CD4-positive, alpha-beta memory T cell (primary cell): ENCODE results near the gene PSEN1. TPM values are rescaled to one million over a fixed set of nuclear protein-coding genes. Genes with fewer than 3 reads are reported as not detected.

Source experiments
- CTCF ChIA-PET: fragments of 350-600 bp; sonication (Branson Sonifier 250); formaldehyde crosslinking; loops from one replicate; lab custom pipeline; 2021; ENCODE audit warnings: inconsistent platforms; ENCODE audit not compliant: partially characterized antibody; lab: Charles Lee
- POLR2A ChIA-PET: fragments of 350-600 bp; sonication (Branson Sonifier 250); formaldehyde crosslinking; loops from one replicate; lab custom pipeline; 2021; ENCODE audit not compliant: partially characterized antibody; lab: Charles Lee
- DNase-seq, 5 donors: peaks; one replicate each; pipeline versions ENCODE4 v3.0.0 to v3.0.0-alpha.2; 2020 to 2022; ENCODE audit warnings: mixed read lengths in 1 of 5
- H3K27ac ChIP-seq: one replicate; pipeline ENCODE4 v1.7.0; 2013; ENCODE audit warnings: low read depth, low read length
- H3K27me3 ChIP-seq: 2 replicates; pipeline ENCODE4 v1.7.0; 2013; ENCODE audit warnings: mild to moderate bottlenecking, low read length, moderate library complexity; ENCODE audit not compliant: insufficient read depth
- H3K36me3 ChIP-seq: 2 replicates; pipeline ENCODE4 v1.7.0; 2013; ENCODE audit warnings: mild to moderate bottlenecking, low read length, moderate library complexity; ENCODE audit not compliant: insufficient read depth
- H3K4me1 ChIP-seq: 2 replicates; pipeline ENCODE4 v1.7.0; 2013; ENCODE audit warnings: mild to moderate bottlenecking, low read length, moderate library complexity; ENCODE audit not compliant: insufficient read depth
- H3K4me3 ChIP-seq, 2 donors: one replicate each; pipeline ENCODE4 v1.7.0; 2013; ENCODE audit warnings: low read length in 2 of 2, mild to moderate bottlenecking in 1 of 2
- H3K9me3 ChIP-seq, 2 donors: one replicate each; pipeline ENCODE4 v1.7.0; 2013; ENCODE audit warnings: low read length in 2 of 2, control low read depth in 1 of 2; ENCODE audit not compliant: control insufficient read depth in 1 of 2
- H3K27ac Mint-ChIP-seq, 7 donors: one replicate each; pipeline ENCODE4 v1.8.0; 2020 to 2021; ENCODE audit warnings: mixed read lengths in 7 of 7, mild to moderate bottlenecking in 6 of 7, inconsistent platforms in 3 of 7, moderate library complexity in 3 of 7
- H3K27me3 Mint-ChIP-seq, 2 donors: one replicate each; pipeline ENCODE4 v1.8.0; 2020 to 2021; ENCODE audit warnings: mixed read lengths in 2 of 2
- H3K36me3 Mint-ChIP-seq, 2 donors: one replicate each; pipeline ENCODE4 v1.8.0; 2020 to 2021; ENCODE audit warnings: mixed read lengths in 2 of 2, inconsistent platforms in 1 of 2, mild to moderate bottlenecking in 1 of 2
- H3K4me1 Mint-ChIP-seq, 4 donors: one replicate each; pipeline ENCODE4 v1.8.0; 2020 to 2021; ENCODE audit warnings: mixed read lengths in 4 of 4, mild to moderate bottlenecking in 1 of 4
- H3K4me3 Mint-ChIP-seq, 8 donors: one replicate each; pipeline ENCODE4 v1.8.0; 2020 to 2021; ENCODE audit warnings: mixed read lengths in 8 of 8, mild to moderate bottlenecking in 7 of 8, moderate library complexity in 6 of 8, inconsistent platforms in 3 of 8
- H3K9me3 Mint-ChIP-seq, 8 donors: one replicate each; pipeline ENCODE4 v1.8.0; 2020 to 2021; ENCODE audit warnings: mixed read lengths in 8 of 8, mild to moderate bottlenecking in 5 of 8, inconsistent platforms in 3 of 8, moderate library complexity in 1 of 8
- intact Hi-C: fragments of 100-400 bp; cut with micrococcal nuclease; formaldehyde crosslinking; loops from one replicate; pipeline ENCODE4 v1.15.1; 2023
- polyA plus RNA-seq, 2 donors: library from polyadenylated mRNA; unstranded; fragments of 300-500 nt; fragmentation: Illumina TruSeq; gene quantifications; one replicate each; pipeline ENCODE4 v1.2.3, GENCODE V29; 2021
- total RNA-seq, 2 experiments: library from RNA; stranded (reverse); gene quantifications; one replicate each; pipeline ENCODE4 v1.2.3, GENCODE V29; 2021

PSEN1 gene
- total RNA-seq (10 to 100 TPM; 47.4 to 51.7 TPM), polyA plus RNA-seq (10 to 100 TPM; 36.0 to 36.2 TPM)

GRCh38 chr14:73136387-73137225 is at the start of gene PSEN1:
TSS of gene PSEN1 (plus strand) at chr14:73136507. CDS start at chr14:73148020, 11,513 bp downstream.
- Histone ChIP-seq H3K4me1 (peaks cover 24% of the 10 kb centered on the region), H3K4me3 (peak within 1 kb of the TSS; percentile 58 to 96), H3K27me3 (no peaks in the 10 kb centered on the region), H3K9me3 (no peaks in the 10 kb centered on the region), H3K36me3 (no peaks in the 10 kb centered on the region), H3K27ac (peak within 1 kb of the TSS; percentile 90)
- peaks cover 24 to 44% (median 28%) of the 10 kb centered on the region in 4 donors for H3K4me1 Mint-ChIP-seq
- peaks cover 14 to 15% of the 10 kb centered on the region in 2 donors for H3K36me3 Mint-ChIP-seq
- ChIA-PET POLR2A (interaction anchor here (0.6 to 3.6 kb wide), 17 partner anchors 9 to 947 kb away, joined by 3 to 46 read pairs (median 4); partner anchors contain the start of genes ALDH6A1, COQ6, DCAF4 and DNAL1), CTCF (interaction anchor here (0.8 to 1.7 kb wide), 7 partner anchors 11 to 110 kb away, joined by 3 to 5 read pairs (median 4); partner anchors contain the start of genes RBM25 and ZFYVE1)
- H3K4me3 Mint-ChIP-seq, result peak within 1 kb of the TSS; percentile 89 to 98 (median 96)
- peak; percentile 97 to 100 (median 98) for DNase-seq
- peaks cover 0 to 21% (median 13%) of the 10 kb centered on the region in 8 donors for H3K9me3 Mint-ChIP-seq
- peak within 1 kb of the TSS; percentile 93 to 100 (median 99) for H3K27ac Mint-ChIP-seq
- H3K27me3 Mint-ChIP-seq, result no peaks in the 10 kb centered on the region
- intact Hi-C loops, result loop anchor here (1.0 kb wide), 2 partner anchors 78 to 109 kb away; partner anchors contain the start of genes RBM25 and ZFYVE1

GRCh38 chr14:73091044-73091443 is 45.3 kb upstream of the PSEN1 start:
- no peak for DNase-seq
- intact Hi-C loops, result no loop called here
- H3K27me3 Mint-ChIP-seq, result no peaks in the 10 kb centered on the region
- Histone ChIP-seq H3K27me3 (no peaks in the 10 kb centered on the region), H3K9me3 (no peaks in the 10 kb centered on the region), H3K36me3 (peaks cover 39% of the 10 kb centered on the region), H3K4me1 (no peaks in the 10 kb centered on the region), H3K27ac (no peak overlapping the region), H3K4me3 (no peak overlapping the region)
- no peak overlapping the region for H3K4me3 Mint-ChIP-seq
- H3K4me1 Mint-ChIP-seq, result peaks cover 5 to 14% (median 8%) of the 10 kb centered on the region in 4 donors
- ChIA-PET POLR2A (no interaction called here), CTCF (no interaction called here)
- H3K9me3 Mint-ChIP-seq, result no peaks in the 10 kb centered on the region
- peak overlapping the region in 1 of 7 donors; percentile 47 for H3K27ac Mint-ChIP-seq
- H3K36me3 Mint-ChIP-seq, result peaks cover 27 to 60% of the 10 kb centered on the region in 2 donors

- no peaks in the 10 kb centered on the region for H3K27me3 ChIP-seq
- no peak overlapping the region for H3K4me3 ChIP-seq
- H3K36me3 ChIP-seq, result peaks cover 51% of the 10 kb centered on the region
- Mint-ChIP-seq H3K27ac (no peak overlapping the region), H3K27me3 (no peaks in the 10 kb centered on the region), H3K9me3 (no peaks in the 10 kb centered on the region), H3K4me1 (peaks cover 0 to 8% (median 3%) of the 10 kb centered on the region in 4 donors), H3K36me3 (peaks cover 44 to 65% of the 10 kb centered on the region in 2 donors), H3K4me3 (no peak overlapping the region)
- intact Hi-C loops, result no loop called here
- no peak overlapping the region for H3K27ac ChIP-seq
- ChIA-PET CTCF (no interaction called here), POLR2A (no interaction called here)
- no peak for DNase-seq
- H3K9me3 ChIP-seq, result no peaks in the 10 kb centered on the region
- H3K4me1 ChIP-seq, result no peaks in the 10 kb centered on the region
Observed at GRCh38 chr14:73097421-73097820, 38.9 kb upstream of the PSEN1 start.

DNA sequence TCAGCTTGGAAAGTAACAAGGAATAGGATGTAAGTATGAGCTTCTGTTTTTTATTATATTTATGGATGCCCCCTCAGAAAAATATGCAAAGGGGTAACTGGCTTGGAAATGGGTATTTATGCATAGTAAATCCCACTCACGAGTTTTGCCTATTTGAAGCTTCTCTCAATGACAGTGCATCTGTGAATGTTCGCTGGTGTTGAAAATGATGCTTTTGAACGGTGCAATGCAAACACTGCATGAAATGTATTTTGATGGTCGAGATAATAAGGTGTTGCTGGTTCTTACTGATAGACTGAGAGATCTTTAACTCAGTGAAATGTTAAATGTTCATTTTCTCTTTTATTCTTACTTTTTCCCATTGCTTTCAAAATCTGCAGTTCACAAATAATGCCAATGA is 36.0 kb upstream of the PSEN1 start:
- H3K4me3 ChIP-seq, result no peak overlapping the region
- POLR2A ChIA-PET, result interaction anchor here (1.1 kb wide), 1 partner anchor 42 kb away, joined by 9 read pairs; the partner anchor contains the start of gene RBM25
- H3K4me1 ChIP-seq, result no peaks in the 10 kb centered on the region
- Mint-ChIP-seq H3K36me3 (peaks cover 64 to 79% of the 10 kb centered on the region in 2 donors), H3K4me3 (no peak overlapping the region), H3K27me3 (no peaks in the 10 kb centered on the region), H3K9me3 (peaks cover 0 to 2% (median 0%) of the 10 kb centered on the region in 8 donors), H3K4me1 (peaks cover 2 to 10% (median 4%) of the 10 kb centered on the region in 4 donors), H3K27ac (peak overlapping the region in 2 of 7 donors; percentile 37 to 42)
- no peaks in the 10 kb centered on the region for H3K27me3 ChIP-seq
- peaks cover 66% of the 10 kb centered on the region for H3K36me3 ChIP-seq
- CTCF ChIA-PET, result no interaction called here
- H3K27ac ChIP-seq, result no peak overlapping the region
- H3K9me3 ChIP-seq, result no peaks in the 10 kb centered on the region
- DNase-seq, result no peak
- intact Hi-C loops, result no loop called here

- Histone ChIP-seq H3K36me3 (peaks cover 65% of the 10 kb centered on the region), H3K4me1 (no peaks in the 10 kb centered on the region), H3K27me3 (no peaks in the 10 kb centered on the region), H3K9me3 (no peaks in the 10 kb centered on the region), H3K27ac (no peak overlapping the region), H3K4me3 (no peak overlapping the region)
- Mint-ChIP-seq H3K27me3 (no peaks in the 10 kb centered on the region), H3K4me1 (peaks cover 0 to 11% (median 2%) of the 10 kb centered on the region in 4 donors), H3K27ac (peak overlapping the region in 3 of 7 donors; percentile 0 to 59 (median 18)), H3K36me3 (peaks cover 66 to 77% of the 10 kb centered on the region in 2 donors), H3K9me3 (peaks cover 0 to 2% (median 0%) of the 10 kb centered on the region in 8 donors), H3K4me3 (no peak overlapping the region)
- POLR2A ChIA-PET, result no interaction called here
- DNase-seq, result no peak
- intact Hi-C loops, result no loop called here
- CTCF ChIA-PET, result no interaction called here
Observed at GRCh38 chr14:73102806-73103497, 33.4 kb upstream of the PSEN1 start.

DNA sequence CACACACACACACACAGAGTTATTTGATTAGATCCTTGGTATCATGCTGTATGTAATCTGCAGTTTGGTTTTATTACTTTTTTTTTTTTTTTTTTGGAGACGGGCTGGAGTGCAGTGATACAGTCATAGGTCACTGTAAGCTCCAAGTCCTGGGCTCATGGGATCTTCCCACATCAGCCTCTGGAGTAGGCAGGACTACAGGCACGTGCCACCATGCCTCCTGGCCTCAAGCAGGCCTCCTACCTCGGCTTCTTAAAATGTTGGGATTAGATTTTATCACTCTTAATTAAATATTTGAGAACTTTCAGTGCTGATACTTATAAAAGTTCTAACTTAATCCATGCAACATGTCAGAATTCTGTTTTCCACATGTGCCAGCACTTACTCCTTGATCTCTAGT is 31.3 kb upstream of the PSEN1 start:
- Mint-ChIP-seq H3K4me1 (peaks cover 0 to 8% (median 2%) of the 10 kb centered on the region in 4 donors), H3K9me3 (peaks cover 0 to 2% (median 0%) of the 10 kb centered on the region in 8 donors), H3K4me3 (no peak overlapping the region), H3K27ac (peak overlapping the region in 1 of 7 donors; percentile 23), H3K27me3 (no peaks in the 10 kb centered on the region), H3K36me3 (peaks cover 64 to 74% of the 10 kb centered on the region in 2 donors)
- CTCF ChIA-PET, result interaction anchor here (0.8 kb wide), 1 partner anchor 12 kb away, joined by 3 read pairs; no protein-coding TSS in a partner anchor
- Histone ChIP-seq H3K9me3 (no peaks in the 10 kb centered on the region), H3K36me3 (peaks cover 62% of the 10 kb centered on the region), H3K4me3 (no peak overlapping the region), H3K27ac (no peak overlapping the region), H3K27me3 (no peaks in the 10 kb centered on the region), H3K4me1 (no peaks in the 10 kb centered on the region)
- POLR2A ChIA-PET, result no interaction called here
- intact Hi-C loops, result no loop called here
- DNase-seq, result no peak
